CD4-positive, alpha-beta T cell treated with Interleukin-17A for 1 hour (primary cell): ENCODE measurements around the gene RAB3B.

ENCODE experiments used
- DNase-seq: peaks from one replicate; pipeline ENCODE4 v3.0.0-alpha.2; 2020

RAB3B gene

GRCh38 chr1:51867479-51868232 is 122.8 kb downstream of the RAB3B start:
- no peak for DNase-seq

DNA sequence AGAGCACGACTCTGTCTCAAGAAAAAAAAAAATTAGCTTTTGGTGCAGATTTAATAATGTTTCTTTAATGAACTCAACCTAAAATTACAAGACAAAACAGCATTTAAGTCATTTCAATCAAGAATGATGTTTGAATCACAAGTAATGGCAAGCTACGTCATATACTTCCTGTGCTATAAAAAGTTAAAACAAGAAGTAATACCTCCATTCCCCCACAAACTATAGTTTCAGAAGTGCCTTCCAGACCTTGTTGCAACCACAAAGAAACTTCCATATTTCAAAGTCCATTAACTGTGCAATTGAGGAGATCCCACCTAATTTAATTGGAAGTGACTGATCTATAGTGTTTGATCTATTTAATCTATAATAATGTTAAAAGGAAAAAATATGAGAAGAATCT is 127.1 kb downstream of the RAB3B start:
- peak; percentile 19 for DNase-seq

DNA sequence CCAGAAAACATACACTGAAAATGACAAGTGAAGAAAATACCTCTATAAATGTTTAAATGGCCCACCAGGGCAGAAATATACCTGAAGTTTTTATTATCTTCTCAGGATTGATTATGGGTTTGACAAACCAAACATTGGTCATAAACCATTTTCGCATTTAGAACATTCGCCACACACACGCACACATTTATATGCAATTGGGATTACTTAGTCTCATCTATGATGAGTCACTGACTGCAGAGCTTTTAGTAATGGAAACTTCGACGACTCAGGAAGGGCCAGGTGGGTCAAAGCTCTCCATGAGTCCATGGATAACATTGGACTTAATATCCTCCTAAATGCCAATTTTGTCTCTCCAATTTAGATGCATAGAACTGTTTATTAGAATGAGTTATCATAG is 128.8 kb downstream of the RAB3B start:
- no peak for DNase-seq

- DNase-seq: no peak
Observed at GRCh38 chr1:51859735-51860134, 130.8 kb downstream of the RAB3B start.

DNA sequence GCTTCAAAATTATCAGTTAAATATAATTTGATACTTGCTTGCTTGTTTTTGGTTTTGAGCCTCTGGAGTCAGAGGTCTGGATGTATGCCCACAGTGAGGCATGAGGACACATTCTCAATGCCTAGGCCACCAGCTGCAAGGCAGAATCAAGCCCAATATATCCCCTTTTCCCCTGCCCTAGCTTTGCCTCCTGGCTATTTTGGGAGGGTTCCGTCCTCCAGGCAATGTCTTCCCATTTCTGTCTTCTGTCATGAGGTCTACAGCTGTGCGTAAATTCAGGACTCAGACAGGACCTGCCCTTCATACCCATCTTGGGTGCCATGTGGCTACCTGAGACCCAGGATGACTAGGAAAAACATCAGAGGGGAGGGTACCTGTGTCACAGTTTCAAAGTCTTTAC is 131.2 kb downstream of the RAB3B start:
- no peak for DNase-seq

DNA sequence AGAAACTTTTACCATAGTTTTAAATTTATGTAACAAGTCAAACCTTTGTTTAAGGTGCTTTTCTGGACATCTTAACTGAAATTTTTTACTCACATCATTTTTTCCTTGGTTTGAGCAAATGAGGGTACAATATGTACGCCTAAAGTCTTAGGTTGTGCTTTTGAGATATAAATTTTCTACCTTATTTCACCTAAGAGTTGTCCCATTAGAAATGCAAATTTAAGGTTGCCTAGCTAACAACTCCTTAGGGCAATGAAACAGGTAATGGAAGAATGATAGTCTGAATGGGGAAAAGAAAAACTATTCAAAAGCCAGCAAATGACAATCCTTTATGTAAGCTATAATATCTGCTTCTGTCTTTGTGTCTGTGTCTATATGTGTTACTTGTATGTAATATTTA is 131.6 kb downstream of the RAB3B start:
- no peak for DNase-seq
